C4-2B (cell line): ENCODE measurements around the gene RPL12.

Experiments
- CTCF ChIP-seq: fragments of 450-650 bp; conservative IDR thresholded peaks from 2 replicates; pipeline ENCODE4 v1.5.1; 2017; ENCODE audit warnings: mild to moderate bottlenecking
- ZFX ChIP-seq: fragments of 450-650 bp; IDR thresholded peaks from 2 replicates; pipeline ENCODE4 v1.6.1; 2017

- TF ChIP-seq CTCF (no peak), ZFX (no peak)
Measured at GRCh38 chr9:127490535-127491230, 39.5 kb upstream of the RPL12 start.
